ENCODE data around the gene CADM2.

GRCh38 chr3:85930718-85931117, 971.9 kb downstream of the CADM2 start:
- TF ChIP-seq EZH2phosphoT487 (IDR thresholded peaks at IDR 0.05; ENCODE audit: insufficient read depth, low read depth) (no peak), EZH2 (IDR thresholded peaks at IDR 0.05; ENCODE audit: insufficient read depth, poor library complexity, severe bottlenecking) (no peak)
